ENCODE measurements around the gene JPH4.

Gene JPH4

DNA sequence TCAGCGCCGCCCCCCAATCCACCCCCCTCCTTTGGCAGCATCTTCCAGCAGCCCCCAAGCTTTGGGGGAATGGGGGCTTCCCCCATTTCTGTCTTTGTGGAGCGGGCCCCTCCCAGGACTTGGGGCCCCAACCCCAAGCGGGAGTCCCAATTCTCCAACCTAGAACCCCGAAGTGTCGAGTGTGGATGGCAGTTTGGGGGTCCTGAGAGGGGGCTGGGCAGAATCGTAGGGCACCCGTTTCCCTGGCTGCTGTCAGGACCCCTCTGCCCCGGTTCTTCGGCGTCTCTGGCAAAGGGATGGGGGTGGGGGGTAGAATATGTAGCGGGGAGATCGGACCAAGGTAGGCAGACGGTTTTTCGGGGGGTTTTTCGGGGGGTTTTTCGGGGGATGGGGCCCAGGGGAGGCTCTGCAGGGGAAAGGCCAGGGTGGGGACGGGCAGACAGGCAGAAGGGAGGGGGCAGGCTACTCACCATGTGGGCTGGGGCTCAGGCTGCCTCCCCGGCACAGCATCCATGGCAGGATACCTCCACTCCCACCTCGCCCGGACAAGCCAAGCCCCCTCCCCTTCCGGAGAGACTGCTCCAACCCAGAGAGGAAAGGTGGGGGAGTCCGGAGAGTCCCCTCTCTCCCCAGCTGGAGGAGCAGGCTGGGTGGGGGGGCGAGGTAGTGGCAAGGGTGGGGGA lies 739 bp downstream of the JPH4 start:
- FAIRE-seq: no peak

DNA sequence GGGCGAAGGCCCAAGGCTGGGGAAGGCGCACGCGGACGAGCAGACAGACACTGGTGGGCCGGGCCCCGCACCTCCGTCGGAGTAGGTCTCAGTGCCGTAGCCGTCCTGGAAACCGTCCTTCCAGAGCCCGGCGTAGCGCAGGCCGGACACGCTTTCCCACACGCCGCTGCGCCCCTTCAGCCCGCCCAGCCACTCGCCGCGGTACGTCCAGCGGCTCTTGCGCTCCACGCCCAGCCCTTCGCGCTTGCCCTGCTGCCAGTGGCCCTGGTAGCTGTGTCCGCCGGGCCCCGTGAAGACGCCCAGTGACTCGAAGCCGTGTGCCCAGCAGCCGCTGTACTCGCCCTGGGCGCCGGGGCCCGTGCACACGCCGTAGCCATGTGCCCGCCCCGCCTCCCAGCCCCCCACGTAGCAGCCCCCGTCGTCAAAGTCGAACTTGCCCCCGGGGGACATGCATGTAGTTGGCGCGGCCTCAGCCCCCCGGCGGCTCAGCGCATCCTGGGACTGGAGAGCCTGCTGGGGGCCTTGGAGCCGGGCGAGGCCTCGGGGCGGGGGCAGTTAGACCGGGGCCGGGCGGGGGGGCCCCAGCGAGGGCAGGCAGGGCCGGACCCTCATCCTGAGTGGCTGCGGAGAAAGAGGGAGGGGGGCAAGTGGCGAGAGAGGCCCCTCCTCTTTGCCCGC lies 1.4 kb downstream of the JPH4 start:
- FAIRE-seq: no peak

DNA sequence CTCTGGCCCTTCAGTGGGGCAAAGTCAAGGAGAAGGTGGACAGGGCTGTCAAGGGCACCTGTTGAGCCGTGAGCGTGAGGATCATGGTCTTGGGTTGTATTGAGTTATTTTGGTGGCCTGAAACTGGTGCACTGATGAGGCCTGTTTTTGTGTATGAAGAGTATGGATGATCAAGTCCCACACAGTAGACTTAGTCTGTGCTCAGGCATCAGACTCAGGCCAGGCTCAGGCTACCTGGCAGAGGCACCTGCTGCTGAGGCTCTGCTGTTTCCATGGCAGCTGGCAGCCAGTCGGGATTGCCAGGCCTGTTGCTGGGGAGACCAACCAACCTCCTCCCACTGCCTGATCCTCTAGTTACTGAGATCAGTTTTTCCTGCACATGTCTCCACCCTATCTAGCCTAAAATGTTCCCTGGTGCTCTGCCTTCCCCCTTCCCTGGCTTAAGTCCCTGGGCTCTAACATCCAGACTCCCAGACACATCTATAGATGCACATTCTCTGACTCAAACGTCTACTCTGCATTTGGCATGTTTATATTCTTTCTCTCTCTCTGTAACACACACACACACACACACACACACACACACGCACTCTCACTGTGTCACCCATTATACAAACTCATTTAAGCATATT lies 5.1 kb downstream of the JPH4 start:
- FAIRE-seq: no peak

GRCh38 chr14:23572836-23573235 lies 5.8 kb downstream of the JPH4 start:
- no peak for FAIRE-seq

- FAIRE-seq: no peak
Measured at GRCh38 chr14:23572524-23572828, 6.1 kb downstream of the JPH4 start.

GRCh38 chr14:23571701-23572523 lies 6.7 kb downstream of the JPH4 start:
- no peak for FAIRE-seq

GRCh38 chr14:23570806-23571483 lies 7.6 kb downstream of the JPH4 start:
- FAIRE-seq: no peak

DNA sequence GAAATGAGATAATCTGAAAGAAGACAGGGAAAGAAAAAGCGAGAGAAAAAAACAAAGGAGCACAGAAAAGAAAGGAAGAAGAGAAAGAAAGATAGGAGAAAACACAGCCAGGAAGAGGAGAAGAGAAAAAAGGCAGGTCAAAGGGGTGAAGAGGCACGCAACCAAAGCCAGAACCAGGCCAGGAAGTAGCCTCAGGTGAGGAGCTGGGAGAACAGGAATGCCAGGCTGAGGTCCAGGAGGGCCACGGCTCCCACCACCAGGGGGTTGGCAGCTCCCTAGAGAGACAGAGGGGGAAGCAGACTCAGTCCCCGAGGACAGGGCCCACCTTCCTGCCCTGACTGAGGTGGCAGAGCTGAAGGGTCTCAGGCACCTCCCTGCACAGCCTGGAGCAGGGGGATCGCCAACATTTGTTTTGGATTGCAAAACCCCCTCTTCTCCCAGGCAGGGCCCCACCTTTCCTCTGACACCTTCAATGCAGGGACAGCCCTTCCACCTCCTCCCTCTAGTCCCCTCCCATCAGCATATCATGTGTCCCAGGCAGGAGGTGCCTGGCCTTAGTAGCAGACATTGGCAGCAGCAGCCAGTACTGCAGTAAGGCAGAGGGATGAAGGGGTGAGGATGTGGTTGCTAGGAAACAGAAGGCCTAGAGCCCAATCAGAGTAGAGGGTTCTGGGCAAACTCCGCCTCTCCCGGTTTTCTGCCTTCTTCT lies 9.0 kb downstream of the JPH4 start:
- no peak for FAIRE-seq

- FAIRE-seq: no peak
Measured at GRCh38 chr14:23568600-23569331, 9.8 kb downstream of the JPH4 start.

GRCh38 chr14:23568021-23568599 lies 10.5 kb downstream of the JPH4 start:
- FAIRE-seq: no peak

DNA sequence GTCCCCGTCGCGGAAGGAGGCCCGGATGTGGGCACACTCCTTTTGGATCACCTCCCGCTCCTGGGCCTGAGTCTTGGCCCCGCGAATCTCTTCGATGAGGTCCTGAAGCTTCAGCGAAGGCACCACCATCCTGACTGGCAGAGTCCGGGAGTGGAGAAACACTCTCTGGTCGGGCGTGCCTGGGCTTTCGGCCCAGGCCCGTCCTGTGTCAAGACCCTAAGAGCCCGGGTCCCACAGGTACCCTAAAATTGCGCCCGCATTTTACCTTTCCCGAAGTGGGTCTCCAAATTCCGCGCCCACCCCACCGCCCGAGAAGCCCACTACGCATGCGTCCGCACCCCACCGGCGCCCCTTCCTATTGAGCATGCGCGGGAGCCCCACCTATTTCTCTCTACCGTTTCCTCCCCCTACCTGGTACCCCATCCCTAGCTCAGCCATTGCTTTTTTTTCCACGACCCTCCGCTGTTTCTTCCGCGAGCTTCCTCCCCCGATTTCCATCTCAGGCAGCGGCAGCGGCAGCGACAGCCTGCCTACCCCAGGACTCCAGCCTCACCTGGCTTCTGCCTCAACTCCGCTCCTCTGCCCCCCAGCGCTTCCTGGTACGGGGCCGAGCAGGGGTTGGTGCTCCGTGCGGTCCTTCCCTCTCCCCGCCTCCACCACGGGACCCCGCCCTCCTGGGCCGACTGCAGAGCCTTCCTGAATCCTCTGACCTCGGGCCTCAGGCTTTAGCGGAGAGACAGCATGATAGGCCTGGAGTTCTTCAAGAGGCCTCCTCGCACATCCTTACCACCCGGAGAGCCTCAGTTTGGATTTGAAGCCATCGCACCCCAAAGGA lies 11.2 kb downstream of the JPH4 start, which contains the start of gene AP1G2:
Gene AP1G2, minus strand, starts transcription at position 606 of the 835 bp plus-strand sequence. Its CDS starts 477 bp downstream, at position 129.
- no peak for FAIRE-seq

DNA sequence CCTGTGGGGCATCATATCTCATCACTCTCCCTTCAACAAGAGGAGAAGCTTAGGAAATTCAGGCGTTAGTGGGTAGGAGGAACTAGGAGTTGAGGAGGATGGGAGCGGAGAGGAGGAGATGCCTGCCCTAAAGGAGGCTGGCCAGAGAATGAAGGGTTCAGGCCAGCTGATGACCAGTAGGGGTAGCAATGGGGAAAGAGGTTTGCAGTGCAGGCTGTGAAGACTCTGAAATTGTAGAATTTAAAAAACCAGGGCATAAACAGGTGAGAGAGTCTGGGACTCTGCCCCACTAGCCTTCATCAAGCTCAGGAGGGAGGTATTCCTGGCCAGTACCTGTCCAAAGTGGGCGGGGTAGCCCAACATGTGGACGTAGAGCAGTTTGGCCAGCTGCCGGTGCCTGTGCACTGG lies 11.8 kb downstream of the JPH4 start:
- FAIRE-seq: no peak

DNA sequence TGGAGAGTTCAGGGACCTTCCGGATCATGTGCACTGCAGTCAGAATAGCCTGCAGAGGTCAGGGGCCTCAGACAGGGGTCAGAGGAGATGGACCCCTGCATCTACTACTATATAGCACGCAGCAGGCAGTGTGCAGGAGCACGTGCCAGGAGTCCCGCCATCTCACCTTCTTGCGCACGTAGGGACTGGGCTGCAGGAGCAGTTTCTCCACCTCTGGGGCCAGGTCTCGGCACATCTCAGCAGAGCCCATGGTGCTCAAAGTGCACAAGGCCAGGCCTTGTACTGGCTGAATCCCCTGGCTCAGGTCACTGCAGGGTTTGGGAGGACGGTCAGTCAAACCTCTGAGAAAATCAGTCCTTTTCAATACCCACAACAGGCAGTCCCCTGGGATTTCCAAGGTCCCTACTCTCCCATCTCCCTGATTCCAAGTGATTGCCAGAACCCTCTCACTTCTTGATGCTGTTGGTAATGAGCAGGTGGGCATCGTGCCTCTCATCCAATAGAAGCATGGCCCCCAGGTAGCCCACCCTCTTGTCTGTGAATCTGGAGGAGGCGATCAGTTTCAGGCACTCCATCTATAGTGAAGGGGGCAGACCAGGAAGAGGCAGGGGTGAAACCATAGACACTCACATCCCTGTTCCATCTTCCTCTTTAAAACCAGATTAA lies 12.3 kb downstream of the JPH4 start:
- no peak for FAIRE-seq

DNA sequence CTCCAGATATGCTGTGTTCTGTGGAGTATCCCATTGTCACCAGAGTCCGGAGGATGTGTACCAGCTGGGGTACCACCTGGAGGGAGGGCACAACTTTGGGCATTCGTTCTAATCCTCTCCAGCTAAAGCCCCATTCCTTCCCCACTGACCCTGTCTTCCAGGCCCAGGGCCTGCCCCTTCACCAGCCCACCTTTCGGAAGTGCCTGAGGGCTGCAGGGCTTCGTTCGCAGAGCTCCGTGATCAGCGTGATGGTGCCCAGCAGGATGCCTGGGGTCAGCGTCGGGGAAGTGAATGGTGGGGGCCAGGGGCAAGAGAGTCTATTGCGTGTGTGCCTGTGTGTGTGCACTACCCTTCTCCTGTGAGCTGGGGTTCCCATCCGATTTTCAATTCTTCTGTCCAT lies 13.0 kb downstream of the JPH4 start:
- no peak for FAIRE-seq

GRCh38 chr14:23564876-23565275 lies 13.7 kb downstream of the JPH4 start:
- no peak for FAIRE-seq

- FAIRE-seq: no peak
Measured at GRCh38 chr14:23564181-23564812, 14.3 kb downstream of the JPH4 start.

GRCh38 chr14:23563473-23564180 lies 15.0 kb downstream of the JPH4 start:
- FAIRE-seq: no peak

DNA sequence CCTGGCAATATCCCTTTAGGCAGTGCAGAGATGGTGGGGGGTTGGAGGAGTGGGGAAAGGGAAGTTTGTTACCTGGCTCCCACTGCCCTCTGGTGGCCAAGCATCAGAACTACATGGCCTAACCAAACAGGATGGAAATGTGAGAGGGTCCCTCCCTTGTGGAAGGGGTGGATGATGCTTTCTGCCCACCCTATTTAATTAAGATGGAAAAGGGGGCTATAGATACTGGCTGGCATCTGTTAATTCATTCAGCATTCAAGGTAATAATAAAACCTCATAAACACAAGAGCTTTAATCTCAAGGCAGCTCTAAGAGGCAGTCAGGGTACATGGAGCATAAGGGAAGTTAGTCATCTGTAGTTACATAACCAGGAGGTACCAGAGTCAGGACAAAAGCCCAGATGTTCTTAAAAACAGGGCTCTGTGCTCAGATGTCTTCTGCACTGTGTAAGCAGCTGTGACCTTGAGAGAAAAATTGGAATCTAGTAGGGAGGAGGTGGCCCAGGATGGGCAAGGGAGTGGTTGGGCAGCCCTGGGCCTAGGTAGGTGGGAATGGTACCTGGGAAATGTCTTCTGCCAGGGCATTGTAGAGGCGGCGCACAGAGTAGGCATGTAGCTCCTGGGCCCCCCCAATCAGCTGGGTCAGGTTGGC lies 15.6 kb downstream of the JPH4 start:
- FAIRE-seq: no peak
